Transverse colon (tissue), 1 donor: ENCODE results near the gene FBXO15.

Source experiments
- EP300 ChIP-seq: sonication (generic); formaldehyde crosslinking; IDR thresholded peaks from one replicate; pipeline ENCODE4 v1.6.1; 2017; ENCODE audit warnings: antibody characterized with exemption, low read depth
- POLR2A ChIP-seq: fragments of 450-650 bp; IDR thresholded peaks from one replicate; pipeline ENCODE4 v1.6.1; 2016; ENCODE audit warnings: antibody characterized with exemption, mild to moderate bottlenecking, moderate library complexity

GRCh38 chr18:74068296-74068695, 79.3 kb downstream of the FBXO15 start:
- no peak for TF ChIP-seq EP300
- TF ChIP-seq POLR2A = no peak
